Measurements from ENCODE around the gene CAPN13.

DNA sequence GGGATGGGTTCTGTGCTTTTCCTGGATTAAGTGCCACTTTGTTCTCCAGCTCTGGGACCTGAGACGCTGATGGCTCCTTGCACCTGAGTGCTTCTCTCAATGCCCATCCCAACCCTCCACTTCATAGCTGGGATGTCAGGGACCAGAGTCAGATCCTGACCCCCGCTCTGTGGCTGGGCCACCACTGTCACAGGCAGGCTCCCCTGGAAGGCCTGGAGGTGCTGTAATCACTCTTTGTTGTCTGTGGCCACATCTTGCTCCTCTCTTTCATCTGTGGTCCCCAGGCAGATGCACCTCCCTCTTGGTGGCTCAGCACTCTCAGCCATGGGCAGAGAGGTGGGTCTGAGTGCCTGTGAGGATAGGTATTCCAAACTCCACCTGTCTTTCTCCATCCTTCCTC, 62.4 kb downstream of the CAPN13 start:
- no peak for TF ChIP-seq MYC (IDR thresholded peaks at IDR 0.05; ENCODE audit: low read depth, low read length)
- no peak for TF ChIP-seq POLR2A (IDR thresholded peaks at IDR 0.05; ENCODE audit: low read depth, low read length)
- no peak for TF ChIP-seq POLR2AphosphoS5 (IDR thresholded peaks at IDR 0.05; ENCODE audit: insufficient read depth, low read depth, low read length)
- no peak for TF ChIP-seq EZH2 (IDR thresholded peaks at IDR 0.05; ENCODE audit: borderline replicate concordance, low read depth, low read length, severe bottlenecking)

All from endothelial cell of umbilical vein (primary cell).